ENCODE measurements around the gene AMN. TPM values are rescaled to one million over a fixed set of nuclear protein-coding genes. Genes with fewer than 3 reads are reported as not detected.

AMN gene
- polyA plus RNA-seq, 3 donors = 0.09 TPM; not detected in 2

DNA sequence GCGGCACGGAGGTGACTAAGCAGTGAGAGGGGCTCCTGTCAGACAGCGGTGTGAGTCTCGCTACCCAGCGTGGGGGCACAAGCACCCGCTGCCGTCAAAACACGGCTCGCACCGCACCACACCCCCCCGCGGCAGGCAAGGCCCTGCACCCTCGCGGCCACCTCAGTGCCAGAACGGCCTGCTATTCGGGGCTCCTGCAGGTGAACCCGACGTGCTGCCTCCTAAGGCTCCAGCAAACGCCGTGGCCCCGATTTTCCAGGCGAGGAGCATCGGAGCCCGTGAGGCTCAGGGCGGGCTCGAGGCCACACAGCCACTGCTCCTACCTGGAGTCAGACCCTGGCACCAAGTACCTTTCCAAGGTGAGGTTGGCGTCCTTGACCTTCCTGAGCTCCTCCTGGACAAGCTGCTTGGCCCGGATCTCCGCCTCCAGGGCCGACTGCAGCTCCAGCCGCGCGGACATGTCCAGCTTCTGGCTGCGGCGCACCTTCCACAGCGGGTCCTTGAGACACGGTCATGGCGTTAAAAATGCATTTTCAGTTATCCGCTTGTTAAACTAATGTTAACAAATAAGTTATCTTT lies 41.8 kb downstream of the AMN start:
- no peak for DNase-seq
- H3K79me2 ChIP-seq (ENCODE audit: insufficient read depth, low read length) = no peaks in the 10 kb centered on the region

DNA sequence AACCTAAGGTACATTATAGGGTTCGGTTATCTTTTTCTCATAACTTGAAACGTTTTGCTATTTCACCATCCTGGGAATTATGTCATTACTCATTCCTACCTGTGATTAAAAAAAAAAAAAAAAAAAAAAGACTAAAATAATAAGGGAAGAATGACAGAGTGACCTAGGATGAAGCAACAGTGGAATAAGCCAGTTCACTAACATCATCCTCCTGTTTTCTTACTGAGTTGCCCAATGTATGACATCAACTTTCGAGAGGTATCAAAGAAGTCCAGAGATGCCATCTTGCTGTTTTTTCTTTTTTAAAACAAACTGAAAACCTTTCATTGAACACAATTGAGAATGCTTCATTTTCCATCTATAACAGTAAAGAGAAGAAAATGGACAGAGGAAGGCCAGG lies 42.8 kb downstream of the AMN start:
- H3K9me3 Mint-ChIP-seq = peaks cover 0 to 3% (median 0%) of the 10 kb centered on the region in 7 donors
- no peak overlapping the region for H3K4me3 Mint-ChIP-seq
- Histone ChIP-seq H3K36me3 (replicated peaks in 1 of 2; ENCODE audit: control insufficient read depth in 1 of 2, insufficient read depth in 2 of 2, low read length in 2 of 2) (peaks cover 27 to 85% of the 10 kb centered on the region in 2 donors), H2AFZ (ENCODE audit: insufficient read depth, low read depth, low read length, poor library complexity, severe bottlenecking) (no peak overlapping the region), H3K9ac (ENCODE audit: insufficient read depth, low read length, poor library complexity, severe bottlenecking) (no peak overlapping the region), H4K20me1 (ENCODE audit: insufficient read depth, low read length) (no peaks in the 10 kb centered on the region), H3K79me2 (ENCODE audit: insufficient read depth, low read length) (no peaks in the 10 kb centered on the region), H3K4me1 (ENCODE audit: control insufficient read depth in 1 of 2, insufficient read depth in 2 of 2, low read length in 2 of 2) (no peaks in the 10 kb centered on the region), H3K27me3 (ENCODE audit: control insufficient read depth in 2 of 2, insufficient read depth in 2 of 2, low read length in 2 of 2) (no peaks in the 10 kb centered on the region), H3K27ac (ENCODE audit: low read depth in 1 of 2, low read length in 2 of 2) (no peak overlapping the region), H3K9me3 (replicated peaks in 1 of 2; ENCODE audit: control insufficient read depth in 1 of 2, insufficient read depth in 1 of 2, low read length in 2 of 2) (no peaks in the 10 kb centered on the region), H3K4me3 (replicated peaks in 1 of 3; ENCODE audit: low read depth in 2 of 3, low read length in 3 of 3) (no peak overlapping the region), H3K4me2 (replicated peaks; ENCODE audit: extremely low read depth, low read length, poor library complexity, severe bottlenecking) (no peak overlapping the region)
- peaks cover 66 to 87% of the 10 kb centered on the region in 2 donors for H3K36me3 Mint-ChIP-seq
- TF ChIP-seq, protein P1, sequence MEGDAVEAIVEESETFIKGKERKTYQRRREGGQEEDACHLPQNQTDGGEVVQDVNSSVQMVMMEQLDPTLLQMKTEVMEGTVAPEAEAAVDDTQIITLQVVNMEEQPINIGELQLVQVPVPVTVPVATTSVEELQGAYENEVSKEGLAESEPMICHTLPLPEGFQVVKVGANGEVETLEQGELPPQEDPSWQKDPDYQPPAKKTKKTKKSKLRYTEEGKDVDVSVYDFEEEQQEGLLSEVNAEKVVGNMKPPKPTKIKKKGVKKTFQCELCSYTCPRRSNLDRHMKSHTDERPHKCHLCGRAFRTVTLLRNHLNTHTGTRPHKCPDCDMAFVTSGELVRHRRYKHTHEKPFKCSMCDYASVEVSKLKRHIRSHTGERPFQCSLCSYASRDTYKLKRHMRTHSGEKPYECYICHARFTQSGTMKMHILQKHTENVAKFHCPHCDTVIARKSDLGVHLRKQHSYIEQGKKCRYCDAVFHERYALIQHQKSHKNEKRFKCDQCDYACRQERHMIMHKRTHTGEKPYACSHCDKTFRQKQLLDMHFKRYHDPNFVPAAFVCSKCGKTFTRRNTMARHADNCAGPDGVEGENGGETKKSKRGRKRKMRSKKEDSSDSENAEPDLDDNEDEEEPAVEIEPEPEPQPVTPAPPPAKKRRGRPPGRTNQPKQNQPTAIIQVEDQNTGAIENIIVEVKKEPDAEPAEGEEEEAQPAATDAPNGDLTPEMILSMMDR (IDR thresholded peaks at IDR 0.05) = no peak
- H3K27ac Mint-ChIP-seq = peak overlapping the region in 5 of 7 donors; percentile 45 to 80 (median 66)
- peaks cover 11% of the 10 kb centered on the region for H3K4me1 Mint-ChIP-seq
- DNase-seq = peak in 2 of 3 donors; percentile 10 to 51
- intact Hi-C loops (cut with micrococcal nuclease) = no loop called here
- WGBS (ENCODE audit: insufficient coverage) = no CpG with 5 or more reads among the region's 3 CpGs
- peaks cover 0 to 6% (median 1%) of the 10 kb centered on the region in 3 donors for H3K27me3 Mint-ChIP-seq (ENCODE audit: low read depth in 3 of 3)

More for the DNA sequence above, 41.8 kb downstream of the AMN start:
- no peaks in the 10 kb centered on the region for H3K9me3 ChIP-seq (replicated peaks in 1 of 2; ENCODE audit: control insufficient read depth in 1 of 2, insufficient read depth in 1 of 2, low read length in 2 of 2)
- H3K36me3 ChIP-seq (replicated peaks in 1 of 2; ENCODE audit: control insufficient read depth in 1 of 2, insufficient read depth in 2 of 2, low read length in 2 of 2) = peaks cover 22 to 83% of the 10 kb centered on the region in 2 donors
- H2AFZ ChIP-seq (ENCODE audit: insufficient read depth, low read depth, low read length, poor library complexity, severe bottlenecking) = no peak overlapping the region
- peaks cover 61 to 87% of the 10 kb centered on the region in 2 donors for H3K36me3 Mint-ChIP-seq
- H3K27me3 Mint-ChIP-seq (ENCODE audit: low read depth in 3 of 3) = peaks cover 0 to 6% (median 0%) of the 10 kb centered on the region in 3 donors
- 97% methylated on average over 34 of the region's 39 CpGs for WGBS (ENCODE audit: insufficient coverage)
- H3K4me3 ChIP-seq (replicated peaks in 1 of 3; ENCODE audit: low read depth in 2 of 3, low read length in 3 of 3) = no peak overlapping the region
- H3K9ac ChIP-seq (ENCODE audit: insufficient read depth, low read length, poor library complexity, severe bottlenecking) = no peak overlapping the region
- H3K27ac ChIP-seq (ENCODE audit: low read depth in 1 of 2, low read length in 2 of 2) = no peak overlapping the region
- no peak overlapping the region for H3K27ac Mint-ChIP-seq
- peaks cover 0 to 3% (median 0%) of the 10 kb centered on the region in 7 donors for H3K9me3 Mint-ChIP-seq
- no peak overlapping the region for H3K4me3 Mint-ChIP-seq
- no peak overlapping the region for H3K4me2 ChIP-seq (replicated peaks; ENCODE audit: extremely low read depth, low read length, poor library complexity, severe bottlenecking)
- TF ChIP-seq, protein P1 (IDR thresholded peaks at IDR 0.05) = no peak
- H3K27me3 ChIP-seq (ENCODE audit: control insufficient read depth in 2 of 2, insufficient read depth in 2 of 2, low read length in 2 of 2) = no peaks in the 10 kb centered on the region
- H3K4me1 Mint-ChIP-seq = peaks cover 11% of the 10 kb centered on the region
- no peaks in the 10 kb centered on the region for H4K20me1 ChIP-seq (ENCODE audit: insufficient read depth, low read length)
- intact Hi-C loops (cut with micrococcal nuclease) = no loop called here
- no peaks in the 10 kb centered on the region for H3K4me1 ChIP-seq (ENCODE audit: control insufficient read depth in 1 of 2, insufficient read depth in 2 of 2, low read length in 2 of 2)

All from CD14-positive monocyte (primary cell).